SU-DHL-6 (cell line): Measurements from ENCODE around the gene GCFC2.

Source experiments
- EZH2phosphoT487 ChIP-seq: fragments of 200-600 bp; sonication (generic), shearing (Covaris generic); conservative IDR thresholded peaks from 2 replicates; pipeline ENCODE4 v1.6.1; 2018; ENCODE audit warnings: mild to moderate bottlenecking, antibody characterized with exemption, low read length, moderate library complexity, mixed read lengths
- TF ChIP-seq, protein P1 (sequence below): fragments of 200-600 bp; sonication (generic); IDR thresholded peaks from one replicate; pipeline ENCODE4 v1.5.1; 2017; ENCODE audit warnings: antibody characterized with exemption, mild to moderate bottlenecking, low read length, moderate library complexity; ENCODE audit not compliant: insufficient read depth, poor library complexity, severe bottlenecking

DNA sequence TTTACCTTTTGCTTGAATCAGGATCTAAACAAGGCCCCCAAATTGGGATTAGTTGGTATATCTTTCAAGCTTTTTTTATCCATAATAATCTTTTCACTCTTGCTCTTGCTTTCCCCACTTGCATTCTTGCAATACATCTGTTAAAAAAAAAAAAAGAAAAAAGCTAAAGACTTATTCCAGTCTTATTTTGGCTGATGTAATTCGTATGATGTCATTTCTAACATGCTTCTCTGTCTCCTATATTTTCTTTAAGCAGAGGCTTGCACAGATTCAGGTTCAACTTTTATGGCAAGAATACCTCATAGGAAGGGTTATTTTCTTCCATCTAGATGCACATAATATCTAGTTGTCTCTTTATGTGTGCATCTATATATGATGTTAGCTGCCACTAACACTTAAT lies 9.8 kb upstream of the GCFC2 start:
- TF ChIP-seq, protein P1, sequence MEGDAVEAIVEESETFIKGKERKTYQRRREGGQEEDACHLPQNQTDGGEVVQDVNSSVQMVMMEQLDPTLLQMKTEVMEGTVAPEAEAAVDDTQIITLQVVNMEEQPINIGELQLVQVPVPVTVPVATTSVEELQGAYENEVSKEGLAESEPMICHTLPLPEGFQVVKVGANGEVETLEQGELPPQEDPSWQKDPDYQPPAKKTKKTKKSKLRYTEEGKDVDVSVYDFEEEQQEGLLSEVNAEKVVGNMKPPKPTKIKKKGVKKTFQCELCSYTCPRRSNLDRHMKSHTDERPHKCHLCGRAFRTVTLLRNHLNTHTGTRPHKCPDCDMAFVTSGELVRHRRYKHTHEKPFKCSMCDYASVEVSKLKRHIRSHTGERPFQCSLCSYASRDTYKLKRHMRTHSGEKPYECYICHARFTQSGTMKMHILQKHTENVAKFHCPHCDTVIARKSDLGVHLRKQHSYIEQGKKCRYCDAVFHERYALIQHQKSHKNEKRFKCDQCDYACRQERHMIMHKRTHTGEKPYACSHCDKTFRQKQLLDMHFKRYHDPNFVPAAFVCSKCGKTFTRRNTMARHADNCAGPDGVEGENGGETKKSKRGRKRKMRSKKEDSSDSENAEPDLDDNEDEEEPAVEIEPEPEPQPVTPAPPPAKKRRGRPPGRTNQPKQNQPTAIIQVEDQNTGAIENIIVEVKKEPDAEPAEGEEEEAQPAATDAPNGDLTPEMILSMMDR, result no peak
- TF ChIP-seq EZH2phosphoT487, result no peak
